HuH-7 (cell line): Measurements from ENCODE around the gene NDUFAF2.
"Not testable (repeated sequence)": the region's sequence is repeated elsewhere in the genome, so short reads cannot be mapped to it uniquely, and the experiment has no call there.

ENCODE experiments used
- DNase-seq: peaks from one replicate; pipeline ENCODE4 v3.0.0; 2011; ENCODE audit warnings: low spot score

Gene NDUFAF2

GRCh38 chr5:60944904-60945812, at the start of gene NDUFAF2, which contains the start of gene ERCC8:
NDUFAF2 (plus strand) TSS chr5:60945205; CDS start chr5:60945256, 51 bp downstream.
ERCC8 (minus strand) TSS chr5:60945070; CDS start chr5:60945008, 62 bp downstream.
- peak; percentile 86 for DNase-seq

GRCh38 chr5:60896991-60897390, 48.0 kb upstream of the NDUFAF2 start:
- no peak for DNase-seq

GRCh38 chr5:60903356-60903755, 41.6 kb upstream of the NDUFAF2 start:
- DNase-seq = no peak

GRCh38 chr5:60916646-60917045, 28.4 kb upstream of the NDUFAF2 start:
- no peak for DNase-seq

GRCh38 chr5:60918466-60918865, 26.5 kb upstream of the NDUFAF2 start:
- no peak for DNase-seq

- no peak for DNase-seq
Observed at GRCh38 chr5:60927450-60927849, 17.6 kb upstream of the NDUFAF2 start.

- DNase-seq = no peak
Observed at GRCh38 chr5:60929024-60929423, 16.0 kb upstream of the NDUFAF2 start.

- DNase-seq = no peak
Observed at GRCh38 chr5:60943624-60944023, 1.4 kb upstream of the NDUFAF2 start.

GRCh38 chr5:60945813-60946187, 795 bp downstream of the NDUFAF2 start:
- peak; percentile 7 for DNase-seq

GRCh38 chr5:60948738-60949137, 3.7 kb downstream of the NDUFAF2 start:
- no peak for DNase-seq

GRCh38 chr5:60955239-60955638, 10.2 kb downstream of the NDUFAF2 start:
- DNase-seq = no peak

- DNase-seq = no peak
Observed at GRCh38 chr5:60958088-60958487, 13.1 kb downstream of the NDUFAF2 start.

- DNase-seq = no peak
Observed at GRCh38 chr5:60958712-60959111, 13.7 kb downstream of the NDUFAF2 start.

GRCh38 chr5:60959156-60959555, 14.2 kb downstream of the NDUFAF2 start:
- no peak for DNase-seq

- DNase-seq = no peak
Observed at GRCh38 chr5:60960591-60960990, 15.6 kb downstream of the NDUFAF2 start.

- DNase-seq = no peak
Observed at GRCh38 chr5:60961685-60962084, 16.7 kb downstream of the NDUFAF2 start.

GRCh38 chr5:60972231-60972630, 27.2 kb downstream of the NDUFAF2 start:
- DNase-seq = no peak

- no peak for DNase-seq
Observed at GRCh38 chr5:60977956-60978737, 33.1 kb downstream of the NDUFAF2 start.

GRCh38 chr5:60978968-60979367, 34.0 kb downstream of the NDUFAF2 start:
- DNase-seq = no peak

GRCh38 chr5:60980511-60980910, 35.5 kb downstream of the NDUFAF2 start:
- DNase-seq = no peak

GRCh38 chr5:60982127-60982526, 37.1 kb downstream of the NDUFAF2 start:
- not testable (repeated sequence) for DNase-seq

- no peak for DNase-seq
Observed at GRCh38 chr5:60989790-60990189, 44.8 kb downstream of the NDUFAF2 start.

- DNase-seq = no peak
Observed at GRCh38 chr5:60992871-60993270, 47.9 kb downstream of the NDUFAF2 start.
